Measurements from ENCODE around the gene ARHGDIG.
"Not testable (repeated sequence)": the region's sequence is repeated elsewhere in the genome, so short reads cannot be mapped to it uniquely, and the experiment has no call there.

Gene ARHGDIG

GRCh38 chr16:263944-264343 lies 16.4 kb upstream of the ARHGDIG start:
- DNase-seq (ENCODE audit: low spot score): no peak

- no peak for DNase-seq (ENCODE audit: low spot score)
Observed at GRCh38 chr16:264440-264951, 15.9 kb upstream of the ARHGDIG start.

GRCh38 chr16:265002-265529 lies 15.3 kb upstream of the ARHGDIG start:
- no peak for DNase-seq (ENCODE audit: low spot score)

GRCh38 chr16:265711-266110 lies 14.7 kb upstream of the ARHGDIG start:
- DNase-seq (ENCODE audit: low spot score): no peak

GRCh38 chr16:266258-267164 lies 13.9 kb upstream of the ARHGDIG start:
- DNase-seq (ENCODE audit: low spot score): no peak

- not testable (repeated sequence) for DNase-seq (ENCODE audit: low spot score)
Observed at GRCh38 chr16:267562-267961, 12.8 kb upstream of the ARHGDIG start.

- no peak for DNase-seq (ENCODE audit: low spot score)
Observed at GRCh38 chr16:268141-269053, 12.0 kb upstream of the ARHGDIG start.

GRCh38 chr16:269061-269796 lies 11.2 kb upstream of the ARHGDIG start:
- DNase-seq (ENCODE audit: low spot score): no peak

- DNase-seq (ENCODE audit: low spot score): no peak
Observed at GRCh38 chr16:270381-271255, 9.8 kb upstream of the ARHGDIG start.

GRCh38 chr16:272633-273546 lies 7.5 kb upstream of the ARHGDIG start:
- DNase-seq (ENCODE audit: low spot score): no peak

GRCh38 chr16:273547-274421 lies 6.6 kb upstream of the ARHGDIG start:
- DNase-seq (ENCODE audit: low spot score): peak; percentile 8

GRCh38 chr16:275041-275641 lies 5.2 kb upstream of the ARHGDIG start:
- DNase-seq (ENCODE audit: low spot score): no peak

GRCh38 chr16:275786-276232 lies 4.6 kb upstream of the ARHGDIG start, which contains the start of gene RGS11:
TSS of gene RGS11 (minus strand) at chr16:275944. CDS start at chr16:275911, 33 bp downstream.
- no peak for DNase-seq (ENCODE audit: low spot score)

GRCh38 chr16:276426-277077 lies 3.8 kb upstream of the ARHGDIG start:
- DNase-seq (ENCODE audit: low spot score): no peak

GRCh38 chr16:278863-279366 lies 1.5 kb upstream of the ARHGDIG start:
- peak; percentile 42 for DNase-seq (ENCODE audit: low spot score)

- no peak for DNase-seq (ENCODE audit: low spot score)
Observed at GRCh38 chr16:279531-279930, 860 bp upstream of the ARHGDIG start.

- DNase-seq (ENCODE audit: low spot score): no peak
Observed at GRCh38 chr16:280005-280460, 358 bp upstream of the ARHGDIG start.

Data from hematopoietic multipotent progenitor cell treated with erythropoietin and hydrocortisone succinate and interleukin-3 and kit ligand, for 17 days (in vitro differentiated cells).